K562 (cell line): ENCODE results near the gene PPOX. TPM values are rescaled to one million over a fixed set of nuclear protein-coding genes. Genes with fewer than 3 reads are reported as not detected.
A peak's percentile ranks its signal among the peaks of the same experiment; 100 is the strongest.

Experiments used
- AFF4 ChIP-seq: sonication (generic); formaldehyde crosslinking; IDR thresholded peaks from 2 replicates; pipeline ENCODE4 v1.8.0; 2023; ENCODE audit warnings: mild to moderate bottlenecking, missing genetic modification reagents
- CREB5 ChIP-seq: fragments of 250-450 bp; sonication (Bioruptor Pico); IDR thresholded peaks from 2 replicates; pipeline ENCODE4 v1.5.0; 2020; ENCODE audit warnings: mild to moderate bottlenecking
- GTF2A2 ChIP-seq: IDR thresholded peaks from 2 replicates; pipeline ENCODE4 v1.6.1; 2016; ENCODE audit warnings: mild to moderate bottlenecking, missing genetic modification characterization, missing compliant biosample characterization
- GTF2E2 ChIP-seq: fragments of 200-800 bp; sonication (Bioruptor generic); IDR thresholded peaks from 2 replicates; pipeline ENCODE4 v1.6.1; 2016; ENCODE audit warnings: missing genetic modification characterization, missing compliant biosample characterization
- HBP1 ChIP-seq: fragments of 450-650 bp; formaldehyde crosslinking; IDR thresholded peaks from 2 replicates; pipeline ENCODE4 v1.4.0; 2022; ENCODE audit warnings: missing genetic modification characterization
- MAZ ChIP-seq, 2 experiments: fragments of 450-650 bp in 1 of 2; sonication (generic) in 1 of 2; formaldehyde crosslinking; IDR thresholded peaks in 1 of 2; conservative IDR thresholded peaks in 1 of 2; 2 replicates each; pipeline versions ENCODE4 v1.4.0 to v1.5.0; 2020; ENCODE audit warnings: mild to moderate bottlenecking in 1 of 2, missing genetic modification reagents in 1 of 2
- SAP30 ChIP-seq: fragments of 200-600 bp; sonication (generic); IDR thresholded peaks from 2 replicates; pipeline ENCODE4 v1.6.1; 2012; ENCODE audit warnings: borderline replicate concordance, low read depth, mild to moderate bottlenecking, moderate library complexity, low read length, control low read depth, inconsistent platforms; ENCODE audit not compliant: insufficient read depth, poor library complexity, severe bottlenecking
- THRB ChIP-seq: fragments of 450-650 bp; formaldehyde crosslinking; conservative IDR thresholded peaks from 2 replicates; pipeline ENCODE4 v1.4.0; 2022; ENCODE audit warnings: mild to moderate bottlenecking, missing genetic modification characterization
- ZBTB33 ChIP-seq: sonication (generic); formaldehyde crosslinking; IDR thresholded peaks from 2 replicates; pipeline ENCODE4 v1.8.1; 2023; ENCODE audit warnings: mild to moderate bottlenecking, missing genetic modification reagents
- ZEB2 ChIP-seq: fragments of 450-650 bp; IDR thresholded peaks from 2 replicates; pipeline ENCODE4 v1.6.1; 2016
- ZNF175 ChIP-seq: fragments of 200-800 bp; sonication (Bioruptor generic); IDR thresholded peaks from 2 replicates; pipeline ENCODE4 v1.6.1; 2016; ENCODE audit warnings: low read depth, mild to moderate bottlenecking, missing genetic modification characterization, missing compliant biosample characterization
- ZNF57 ChIP-seq: fragments of 450-650 bp; formaldehyde crosslinking; IDR thresholded peaks from 2 replicates; pipeline ENCODE4 v1.4.0; 2020; ENCODE audit warnings: mild to moderate bottlenecking, moderate library complexity
- polyA plus RNA-seq, 8 experiments: library from polyadenylated mRNA; depleted of rRNA in 4 of 8; stranded (reverse) in 5 of 8; unstranded in 3 of 8; fragments of >200 nt; fragmentation: Nextera tagmentation in 2 of 8; fragmentation: Illumina TruSeq in 1 of 8; extraction: Ambion mirVana in 2 of 8; extraction: Trizol in 1 of 8; gene quantifications; 2 replicates each; pipeline versions ENCODE4 v1.2.1 to v1.2.3, GENCODE V29; 2011 to 2014; ENCODE audit warnings: inconsistent platforms in 1 of 8, missing spikeins in 1 of 8
- total RNA-seq, 7 experiments: library from RNA; depleted of rRNA in 6 of 7; stranded (reverse); fragments of >200 nt in 6 of 7; fragmentation: Illumina TruSeq in 2 of 7; extraction: Trizol in 2 of 7; gene quantifications; 2 replicates each; pipeline versions ENCODE4 v1.2.1 to v1.2.3, GENCODE V29; 2011 to 2021; ENCODE audit warnings: low replicate concordance in 1 of 7

PPOX gene
- total and polyA plus RNA-seq, 9 of the 15 experiments (the other 6 are each of a cell fraction or from before 2014, with no cell fraction given), result 17.0 to 57.1 (median 38.9) TPM

- TF ChIP-seq SAP30, result peak; percentile 31
- TF ChIP-seq GTF2E2, result no peak
- TF ChIP-seq MAZ (CRISPR knock-in tag; conservative IDR thresholded peaks at IDR 0.05 in 1 of 2, IDR thresholded peaks at IDR 0.05 in 1 of 2), result peak in 1 of 2 experiments; percentile 15; a peak in 1 of 4 replicates
- TF ChIP-seq THRB (CRISPR knock-in tag), result peak; percentile 78; the same call in 1 of the 2 replicates
- TF ChIP-seq ZNF57 (CRISPR knock-in tag), result no peak
- no peak; the same call in 1 of the 2 replicates for TF ChIP-seq AFF4 (CRISPR knock-in tag)
- 0 out of 2 replicates have a peak, but pooled peaks have one; percentile 22 for TF ChIP-seq GTF2A2 (tag)
- TF ChIP-seq CREB5 (CRISPR knock-in tag), result no peak
- no peak for TF ChIP-seq ZBTB33 (CRISPR knock-in tag)
- peak; percentile 66; the same call in 1 of the 2 replicates for TF ChIP-seq HBP1 (CRISPR knock-in tag)
- TF ChIP-seq ZEB2, result 0 out of 2 replicates have a peak, but pooled peaks have one; percentile 59
- no peak for TF ChIP-seq ZNF175
Measured at GRCh38 chr1:161131523-161132409, 34.5 kb upstream of the PPOX start (continued).
